NCI-H2029 treated with DMSO at 0.1 percent for 48 hours (cell line): ENCODE data around the gene MSLN.
"Not testable (repeated sequence)": the region's sequence is repeated elsewhere in the genome, so short reads cannot be mapped to it uniquely, and the experiment has no call there.

Experiments used
- DNase-seq: peaks from one replicate; lab custom pipeline; 2025; lab: John Stamatoyannopoulos, UW

The MSLN gene

DNA sequence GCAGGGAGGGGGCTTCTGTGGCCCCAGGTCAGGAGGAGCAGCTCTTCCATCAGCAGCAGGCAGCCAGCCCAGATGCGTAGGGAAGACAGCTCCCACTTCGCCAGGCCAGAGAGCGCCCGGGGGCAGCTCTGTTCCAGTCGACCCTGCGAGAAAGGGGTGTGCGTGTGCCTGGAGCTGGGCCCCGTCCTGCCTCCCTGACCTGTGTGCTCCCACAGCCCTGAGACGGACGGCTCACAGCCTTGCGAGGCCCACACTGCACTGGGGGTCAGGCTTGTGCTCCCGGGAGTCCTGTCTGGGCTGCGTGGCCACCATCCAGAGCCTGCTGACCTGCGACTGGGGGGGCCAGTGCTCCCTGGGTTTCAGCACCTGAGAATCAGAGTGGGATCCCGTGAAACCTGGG, 469 bp upstream of the MSLN start:
- no peak for DNase-seq

DNA sequence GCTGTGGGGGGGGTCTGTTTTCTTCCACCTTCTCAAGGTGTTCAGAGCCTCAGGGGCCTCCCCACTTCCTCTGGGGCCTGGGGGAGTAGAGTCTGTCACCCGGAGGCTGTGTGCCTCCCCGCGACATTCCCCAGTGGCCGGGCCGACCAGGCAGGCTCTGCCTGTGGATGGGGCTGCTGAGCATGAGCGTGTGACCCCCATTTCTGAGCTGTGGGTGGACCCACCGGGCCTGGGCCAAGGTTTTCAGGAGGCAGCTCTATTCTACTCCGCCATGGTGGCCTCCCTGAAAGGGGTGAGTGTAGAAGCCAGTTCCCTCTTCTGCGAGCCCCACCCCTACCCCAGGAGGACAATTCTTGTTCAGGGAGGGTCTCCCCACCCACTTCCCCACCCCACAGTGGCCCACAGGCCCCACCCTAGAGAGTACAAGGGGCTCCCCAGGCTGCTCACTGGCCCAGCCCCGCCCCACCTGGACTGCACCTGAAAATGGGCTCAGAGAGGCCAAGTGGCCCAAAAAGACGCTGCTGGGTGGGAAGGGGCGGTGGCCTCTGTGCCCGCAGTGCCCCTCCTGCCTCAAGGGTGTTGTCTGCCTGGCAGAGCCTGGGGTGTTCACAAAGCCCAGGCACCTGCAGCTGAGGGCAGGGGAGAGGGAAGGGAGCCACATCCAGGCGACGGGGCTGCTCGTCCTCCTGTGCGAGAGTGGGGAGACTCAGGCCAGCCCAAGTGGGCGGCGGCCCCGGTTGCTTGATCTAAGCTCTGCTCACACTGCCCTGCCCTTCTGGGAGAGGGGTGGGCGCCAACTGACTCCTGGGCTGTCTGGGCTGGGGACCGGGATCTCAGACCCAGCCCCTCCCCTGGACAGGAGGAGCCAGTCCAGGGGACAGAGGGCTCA, 1.3 kb downstream of the MSLN start:
- no peak for DNase-seq

DNA sequence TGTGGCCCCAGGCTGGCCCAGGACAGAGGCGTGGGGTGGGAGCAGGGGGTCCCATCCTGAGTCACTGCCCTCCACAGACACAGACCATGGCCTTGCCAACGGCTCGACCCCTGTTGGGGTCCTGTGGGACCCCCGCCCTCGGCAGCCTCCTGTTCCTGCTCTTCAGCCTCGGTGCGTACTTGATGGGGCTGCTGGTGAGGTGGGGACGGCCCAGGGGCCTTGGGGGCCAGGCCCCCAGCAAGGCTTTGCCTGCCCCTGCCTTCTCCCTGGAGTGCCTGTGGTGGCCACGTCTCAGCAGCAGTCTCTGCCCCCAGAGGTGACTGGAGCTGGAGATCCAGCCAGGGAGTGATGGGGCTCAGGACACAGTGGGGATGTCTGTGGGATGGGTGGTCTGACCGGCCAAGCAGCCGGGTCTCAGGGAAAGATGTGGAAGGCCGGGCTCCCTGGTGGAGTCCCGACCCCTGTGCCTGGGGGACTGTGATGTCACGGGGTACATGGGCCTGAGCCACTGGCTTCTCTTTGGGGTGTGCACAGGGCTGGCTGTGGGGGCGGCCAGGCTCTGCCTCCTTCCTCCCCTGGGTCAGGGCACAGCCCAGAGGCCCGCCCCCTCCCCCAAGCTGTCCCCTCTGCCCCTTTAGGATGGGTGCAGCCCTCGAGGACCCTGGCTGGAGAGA, 2.2 kb downstream of the MSLN start:
- no peak for DNase-seq

DNA sequence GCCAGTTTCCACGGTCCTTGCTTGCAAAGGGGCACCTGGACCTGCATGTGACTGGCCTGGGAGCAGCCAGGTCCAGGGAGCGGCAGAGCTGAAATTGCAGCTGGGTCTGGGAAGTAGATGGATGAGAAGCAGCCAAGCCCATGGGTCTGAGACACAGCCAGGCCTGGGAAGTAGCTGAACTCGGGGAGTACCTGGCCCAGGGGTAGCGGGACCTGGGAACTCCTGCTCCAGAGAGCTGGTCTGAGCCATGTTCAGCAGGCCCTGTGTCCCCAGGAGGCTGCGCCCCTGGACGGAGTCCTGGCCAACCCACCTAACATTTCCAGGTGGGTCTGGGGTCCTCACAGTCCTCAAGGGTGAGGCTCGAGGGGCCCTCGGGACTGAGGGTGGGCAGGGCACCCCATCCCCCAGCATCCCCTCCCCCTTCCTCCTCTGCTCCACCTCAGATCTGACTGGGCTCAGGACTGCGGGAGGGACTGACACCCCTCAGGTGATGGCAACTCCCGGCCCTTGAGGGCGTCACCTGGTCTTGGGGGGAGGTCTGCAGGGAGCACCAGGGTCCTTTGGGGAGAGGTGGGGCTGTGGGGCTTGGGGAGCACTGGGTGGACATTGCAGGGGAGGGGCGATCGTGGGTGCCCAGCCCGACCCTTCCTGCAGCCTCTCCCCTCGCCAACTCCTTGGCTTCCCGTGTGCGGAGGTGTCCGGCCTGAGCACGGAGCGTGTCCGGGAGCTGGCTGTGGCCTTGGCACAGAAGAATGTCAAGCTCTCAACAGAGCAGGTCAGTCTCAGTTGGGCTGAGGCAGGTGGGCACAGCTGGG, 3.0 kb downstream of the MSLN start:
- no peak for DNase-seq

DNA sequence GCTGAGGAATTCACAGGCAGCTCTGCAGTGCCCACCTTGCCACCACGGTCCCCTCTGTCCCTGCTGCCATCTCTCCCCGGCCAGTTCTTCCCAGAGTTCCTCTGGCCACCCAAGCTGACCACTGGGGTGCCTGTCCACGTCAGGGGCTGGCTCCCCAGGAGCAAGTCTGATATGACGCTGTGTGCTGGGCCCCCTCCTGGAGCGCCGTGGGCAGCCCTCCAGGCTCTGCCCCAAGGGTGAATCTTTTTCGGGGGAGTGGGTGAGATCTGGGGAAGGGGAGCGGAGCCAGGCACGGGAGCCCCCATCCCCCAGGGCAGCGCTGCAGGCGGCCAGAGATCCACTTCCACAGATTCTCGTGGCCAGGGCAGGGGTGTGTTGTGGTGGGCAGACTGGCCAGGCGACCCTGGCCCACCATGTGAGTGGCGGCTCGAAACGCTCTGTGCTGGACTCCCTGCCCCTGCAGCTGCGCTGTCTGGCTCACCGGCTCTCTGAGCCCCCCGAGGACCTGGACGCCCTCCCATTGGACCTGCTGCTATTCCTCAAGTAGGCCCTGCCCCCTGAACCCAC, 3.7 kb downstream of the MSLN start:
- DNase-seq, result no peak

GRCh38 chr16:764848-765487, 4.4 kb downstream of the MSLN start:
- DNase-seq, result no peak

- no peak for DNase-seq
Measured at GRCh38 chr16:765488-765865, 4.9 kb downstream of the MSLN start.

DNA sequence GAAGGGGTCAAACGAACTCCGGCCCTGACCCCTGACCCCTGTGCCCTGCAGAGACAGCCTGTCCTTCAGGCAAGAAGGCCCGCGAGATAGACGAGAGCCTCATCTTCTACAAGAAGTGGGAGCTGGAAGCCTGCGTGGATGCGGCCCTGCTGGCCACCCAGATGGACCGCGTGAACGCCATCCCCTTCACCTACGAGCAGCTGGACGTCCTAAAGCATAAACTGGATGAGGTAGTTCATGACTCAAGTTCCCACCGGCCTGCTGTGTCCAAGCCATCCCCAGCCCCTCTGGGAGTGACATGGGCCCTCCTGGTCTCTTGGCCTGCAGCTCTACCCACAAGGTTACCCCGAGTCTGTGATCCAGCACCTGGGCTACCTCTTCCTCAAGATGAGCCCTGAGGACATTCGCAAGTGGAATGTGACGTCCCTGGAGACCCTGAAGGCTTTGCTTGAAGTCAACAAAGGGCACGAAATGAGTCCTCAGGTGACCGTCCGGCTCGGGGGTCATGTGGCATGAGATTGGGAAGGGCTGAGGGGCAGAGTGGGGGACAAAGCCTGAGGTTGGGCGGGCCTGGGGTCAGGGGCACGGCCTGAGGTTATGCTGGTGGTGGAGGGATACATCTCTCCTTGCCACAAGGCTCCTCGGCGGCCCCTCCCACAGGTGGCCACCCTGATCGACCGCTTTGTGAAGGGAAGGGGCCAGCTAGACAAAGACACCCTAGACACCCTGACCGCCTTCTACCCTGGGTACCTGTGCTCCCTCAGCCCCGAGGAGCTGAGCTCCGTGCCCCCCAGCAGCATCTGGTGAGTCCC, 5.7 kb downstream of the MSLN start:
- DNase-seq, result no peak

DNA sequence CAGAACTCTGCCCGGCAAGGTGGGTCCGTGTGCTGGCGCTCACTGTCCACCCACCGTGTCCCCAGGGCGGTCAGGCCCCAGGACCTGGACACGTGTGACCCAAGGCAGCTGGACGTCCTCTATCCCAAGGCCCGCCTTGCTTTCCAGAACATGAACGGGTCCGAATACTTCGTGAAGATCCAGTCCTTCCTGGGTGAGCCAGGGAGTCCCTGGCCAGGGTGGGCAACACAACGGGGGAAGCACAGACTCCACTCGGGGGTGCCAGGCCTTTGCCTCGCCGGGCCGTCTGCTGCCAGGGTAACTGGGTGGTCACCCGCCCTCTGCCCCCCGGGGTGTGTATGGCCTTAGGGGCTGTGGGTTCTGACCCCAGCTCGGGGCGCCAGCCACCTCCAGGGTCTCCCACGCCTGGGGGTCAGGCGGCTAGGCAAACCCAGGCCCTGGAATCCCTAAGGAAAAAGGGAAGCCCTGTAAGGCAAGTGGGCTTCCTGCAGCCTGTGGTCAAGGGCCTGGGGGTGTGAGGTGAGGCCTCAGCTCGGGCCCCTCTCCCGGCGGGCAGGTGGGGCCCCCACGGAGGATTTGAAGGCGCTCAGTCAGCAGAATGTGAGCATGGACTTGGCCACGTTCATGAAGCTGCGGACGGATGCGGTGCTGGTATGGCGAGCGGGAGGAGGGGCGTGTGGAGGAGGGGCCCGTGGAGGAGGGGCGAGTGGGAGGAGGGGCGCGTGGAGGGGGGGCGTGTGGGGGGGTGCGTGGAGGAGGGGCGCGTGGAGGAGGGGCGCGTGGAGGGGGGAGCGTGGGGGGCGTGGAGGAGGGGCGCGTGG, 6.5 kb downstream of the MSLN start:
- DNase-seq, result no peak

DNA sequence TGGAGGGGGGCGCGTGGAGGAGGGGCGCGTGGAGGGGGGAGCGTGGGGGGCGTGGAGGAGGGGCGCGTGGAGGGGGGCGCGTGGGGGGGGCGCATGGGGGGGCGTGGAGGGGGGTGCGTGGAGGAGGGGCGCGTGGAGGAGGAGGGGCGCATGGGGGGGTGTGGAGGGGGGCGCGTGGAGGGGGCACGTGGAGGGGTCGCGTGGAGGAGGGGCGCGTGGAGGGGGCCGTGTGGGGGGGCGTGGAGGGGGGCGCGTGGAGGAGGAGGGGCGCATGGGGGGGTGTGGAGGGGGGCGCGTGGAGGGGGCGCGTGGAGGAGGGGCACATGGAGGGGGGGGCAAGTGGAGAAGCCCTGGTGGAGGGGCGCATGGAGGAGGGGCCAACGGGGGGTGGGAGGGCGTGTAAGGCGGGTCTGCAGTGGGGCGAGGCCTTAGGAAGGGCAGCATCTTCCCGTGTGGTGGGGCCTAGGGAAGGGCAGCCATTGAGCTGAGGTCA, 7.3 kb downstream of the MSLN start:
- no peak for DNase-seq

DNA sequence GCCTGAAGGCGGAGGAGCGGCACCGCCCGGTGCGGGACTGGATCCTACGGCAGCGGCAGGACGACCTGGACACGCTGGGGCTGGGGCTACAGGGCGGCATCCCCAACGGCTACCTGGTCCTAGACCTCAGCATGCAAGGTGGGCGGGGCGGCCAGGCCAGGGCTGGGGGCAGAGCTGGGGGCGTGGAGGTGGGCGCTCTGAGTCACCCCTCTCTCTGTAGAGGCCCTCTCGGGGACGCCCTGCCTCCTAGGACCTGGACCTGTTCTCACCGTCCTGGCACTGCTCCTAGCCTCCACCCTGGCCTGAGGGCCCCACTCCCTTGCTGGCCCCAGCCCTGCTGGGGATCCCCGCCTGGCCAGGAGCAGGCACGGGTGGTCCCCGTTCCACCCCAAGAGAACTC, 7.9 kb downstream of the MSLN start:
- no peak for DNase-seq

DNA sequence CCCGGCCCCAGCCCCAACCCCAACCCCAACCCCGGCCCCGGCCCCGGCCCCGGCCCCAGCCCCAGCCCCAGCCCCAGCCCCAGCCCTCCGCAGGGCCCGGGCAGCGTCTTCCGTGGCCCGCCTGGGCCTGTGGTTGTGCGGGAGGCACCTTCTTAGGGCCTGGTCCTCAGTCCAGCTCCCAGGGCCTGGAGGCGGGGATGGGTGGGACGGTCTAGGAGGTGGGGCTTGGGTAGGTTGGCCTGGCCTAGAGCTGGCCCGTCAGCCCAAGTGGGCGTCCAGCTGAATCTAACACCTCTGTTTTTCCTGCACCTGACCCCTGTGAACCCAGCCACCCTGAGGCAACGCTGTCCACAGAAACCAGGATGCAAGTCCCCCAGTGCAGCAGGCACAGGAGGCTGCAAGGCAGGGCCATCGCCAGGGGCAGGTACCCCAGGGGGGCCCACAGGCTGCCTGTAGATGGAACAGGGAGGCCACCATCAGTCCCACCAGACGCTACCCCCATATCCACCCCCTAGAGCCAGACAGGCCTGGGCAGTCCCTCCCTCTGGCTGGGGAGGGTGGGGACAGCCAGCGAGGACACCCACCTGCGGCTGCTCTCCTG, 8.8 kb downstream of the MSLN start:
- no peak for DNase-seq

- no peak for DNase-seq
Measured at GRCh38 chr16:769934-770333, 9.4 kb downstream of the MSLN start.

DNA sequence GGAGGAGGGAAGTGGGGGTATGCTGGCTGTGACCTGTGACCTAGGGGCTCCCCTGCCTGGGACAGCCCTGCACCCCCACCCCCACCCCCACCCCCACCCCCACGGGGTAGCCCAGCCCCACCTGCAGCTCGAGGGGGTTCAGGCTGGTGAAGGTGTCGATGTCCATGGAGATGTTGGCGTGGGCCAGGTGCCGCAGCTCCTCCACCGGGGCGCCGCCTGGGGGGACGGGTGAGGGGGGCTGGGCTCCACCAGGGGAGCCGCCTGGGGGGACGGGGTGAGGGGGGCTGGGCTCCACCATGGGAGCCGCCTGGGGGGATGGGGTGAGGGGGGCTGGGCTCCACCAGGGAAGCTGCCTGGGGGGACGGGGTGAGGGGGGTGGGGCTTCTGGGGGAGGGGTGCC, 9.9 kb downstream of the MSLN start:
- no peak for DNase-seq

- no peak for DNase-seq
Measured at GRCh38 chr16:772959-773358, 12.4 kb downstream of the MSLN start.

- no peak for DNase-seq
Measured at GRCh38 chr16:774086-775001, 13.8 kb downstream of the MSLN start.

DNA sequence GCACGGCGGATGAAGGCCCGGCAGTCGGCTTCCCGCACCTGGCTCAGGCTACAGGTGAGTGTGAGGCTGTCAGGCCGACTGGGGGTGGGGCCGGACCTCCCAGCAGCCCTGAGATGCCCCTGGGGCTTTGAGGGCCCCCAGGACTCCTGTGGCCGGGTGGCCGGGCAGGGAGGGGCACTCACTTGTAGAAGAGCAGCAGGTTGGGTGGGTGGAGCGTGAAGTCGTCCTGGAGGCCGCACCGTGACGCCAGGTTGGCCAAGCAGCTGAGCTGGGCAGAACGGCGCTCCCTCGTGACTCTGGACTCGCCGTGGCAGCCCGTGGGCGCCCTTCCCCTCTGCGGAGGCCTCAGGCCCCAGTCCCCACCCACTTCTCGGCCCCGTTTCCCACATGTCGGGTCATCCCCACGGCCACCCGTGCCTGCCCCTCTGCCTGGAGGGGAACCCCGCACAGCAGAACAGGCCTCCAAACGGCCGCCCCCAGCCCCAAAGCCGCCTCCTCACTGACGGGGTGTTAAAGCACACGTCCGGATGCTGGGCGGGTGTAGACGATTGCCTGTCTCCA, 14.8 kb downstream of the MSLN start:
- no peak for DNase-seq

- DNase-seq, result not testable (repeated sequence)
Measured at GRCh38 chr16:776298-776697, 15.8 kb downstream of the MSLN start.
